DMS79 (cell line): Measurements from ENCODE around the gene GABRR3.
A peak's percentile ranks its signal among the peaks of the same experiment; 100 is the strongest.

Source experiments
- DNase-seq: peaks from one replicate; lab custom pipeline; 2025; lab: John Stamatoyannopoulos, UW

The GABRR3 gene

DNA sequence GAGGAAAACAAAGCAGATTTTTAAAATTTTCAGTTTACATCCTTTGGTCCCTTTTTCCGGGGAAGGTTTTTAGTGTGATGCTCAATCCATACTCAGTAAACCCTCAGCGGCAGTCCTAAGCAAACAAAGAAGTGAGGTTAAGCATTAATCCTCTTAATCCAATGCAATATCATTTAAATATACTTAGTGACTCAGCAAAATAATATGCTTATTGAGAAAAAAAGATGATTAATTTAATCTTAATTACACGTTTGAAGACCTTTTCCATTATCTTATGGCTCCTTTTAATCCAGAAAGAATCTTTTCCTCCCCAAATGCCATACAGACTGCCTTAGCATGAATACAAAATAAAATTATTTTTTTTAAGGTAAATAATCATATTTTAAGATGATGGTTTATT lies at the start of gene GABRR3:
GABRR3 (minus strand) TSS at position 108 of the 400 bp plus-strand sequence. CDS start 328 bp downstream, outside the sequence.
- DNase-seq: no peak

GRCh38 chr3:98073486-98073885 lies 38.4 kb upstream of the GABRR3 start:
- no peak for DNase-seq

GRCh38 chr3:98070840-98071239 lies 35.7 kb upstream of the GABRR3 start:
- DNase-seq: no peak

GRCh38 chr3:98068824-98069223 lies 33.7 kb upstream of the GABRR3 start:
- no peak for DNase-seq

- no peak for DNase-seq
Measured at GRCh38 chr3:98058244-98058960, 23.3 kb upstream of the GABRR3 start.

- no peak for DNase-seq
Measured at GRCh38 chr3:98057631-98058030, 22.5 kb upstream of the GABRR3 start.

DNA sequence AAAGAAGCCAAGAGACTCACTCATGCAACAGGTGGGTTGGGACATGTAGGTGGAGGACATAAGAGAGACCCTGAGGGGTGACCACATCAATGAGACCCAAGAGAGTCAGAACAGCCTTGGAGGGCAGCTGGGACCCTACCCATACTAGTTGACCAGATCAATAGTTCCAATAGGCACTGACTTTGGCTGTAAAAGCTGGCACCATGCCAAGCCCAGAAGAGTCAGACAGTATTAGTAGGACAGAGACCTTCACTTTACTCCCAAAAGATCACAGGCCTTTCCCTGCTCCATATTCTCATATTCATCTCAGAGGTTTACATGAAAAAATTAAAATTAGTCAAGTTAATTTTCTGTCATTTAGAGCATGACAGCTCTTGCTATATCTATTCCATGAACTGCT lies 20.9 kb upstream of the GABRR3 start:
- no peak for DNase-seq

- no peak for DNase-seq
Measured at GRCh38 chr3:98049271-98049670, 14.2 kb upstream of the GABRR3 start.

DNA sequence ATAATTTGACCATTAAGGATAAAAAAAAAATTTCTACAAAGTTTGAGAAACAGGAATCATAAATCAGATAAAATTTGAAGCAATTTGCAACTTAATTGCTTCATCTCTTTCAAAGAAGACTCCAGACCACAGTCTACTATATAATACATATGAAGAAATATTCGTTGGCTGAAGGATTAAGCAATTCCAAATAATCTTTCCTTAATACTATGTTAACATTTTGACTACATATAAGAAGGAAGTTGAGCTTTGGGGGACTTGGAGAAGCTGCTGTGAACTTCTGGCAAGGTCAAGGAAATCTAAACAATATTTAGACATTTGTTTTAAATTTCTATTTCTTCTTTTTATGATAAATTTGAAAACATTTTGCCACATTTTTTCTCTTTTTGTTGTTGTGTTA lies 13.5 kb upstream of the GABRR3 start:
- no peak for DNase-seq

GRCh38 chr3:98041350-98041749 lies 6.2 kb upstream of the GABRR3 start:
- no peak for DNase-seq

GRCh38 chr3:98039322-98040024 lies 4.4 kb upstream of the GABRR3 start:
- DNase-seq: peak; percentile 58

GRCh38 chr3:98038876-98039275 lies 3.8 kb upstream of the GABRR3 start:
- DNase-seq: no peak

GRCh38 chr3:98038286-98038685 lies 3.2 kb upstream of the GABRR3 start:
- DNase-seq: no peak

GRCh38 chr3:98034486-98034885 lies 629 bp downstream of the GABRR3 start:
- DNase-seq: no peak

GRCh38 chr3:98034036-98034435 lies 1.1 kb downstream of the GABRR3 start:
- DNase-seq: no peak

- peak; percentile 84 for DNase-seq
Measured at GRCh38 chr3:98032904-98033303, 2.2 kb downstream of the GABRR3 start.

DNA sequence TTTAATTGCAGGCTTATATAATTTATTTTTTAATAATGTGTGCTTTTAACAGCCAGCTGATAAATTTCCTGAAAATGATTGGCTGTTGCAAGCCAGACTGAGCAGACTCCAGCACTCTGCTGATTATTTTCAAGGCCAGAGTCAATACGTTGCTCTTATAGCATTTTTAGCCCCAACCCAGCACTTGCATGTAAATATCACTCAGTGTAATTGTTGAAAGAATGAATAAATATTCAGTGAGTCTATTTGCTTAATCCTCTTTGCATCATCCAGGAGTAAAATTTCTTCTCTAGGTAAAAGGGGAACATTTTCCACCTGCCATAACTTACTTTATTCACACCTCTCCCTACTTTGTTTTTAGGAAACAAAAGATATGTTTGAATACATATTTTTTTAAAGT lies 2.9 kb downstream of the GABRR3 start:
- no peak for DNase-seq

- no peak for DNase-seq
Measured at GRCh38 chr3:98029083-98029482, 6.0 kb downstream of the GABRR3 start.

- peak; percentile 89 for DNase-seq
Measured at GRCh38 chr3:98027085-98027446, 8.0 kb downstream of the GABRR3 start.

- no peak for DNase-seq
Measured at GRCh38 chr3:98026425-98027084, 8.6 kb downstream of the GABRR3 start.

DNA sequence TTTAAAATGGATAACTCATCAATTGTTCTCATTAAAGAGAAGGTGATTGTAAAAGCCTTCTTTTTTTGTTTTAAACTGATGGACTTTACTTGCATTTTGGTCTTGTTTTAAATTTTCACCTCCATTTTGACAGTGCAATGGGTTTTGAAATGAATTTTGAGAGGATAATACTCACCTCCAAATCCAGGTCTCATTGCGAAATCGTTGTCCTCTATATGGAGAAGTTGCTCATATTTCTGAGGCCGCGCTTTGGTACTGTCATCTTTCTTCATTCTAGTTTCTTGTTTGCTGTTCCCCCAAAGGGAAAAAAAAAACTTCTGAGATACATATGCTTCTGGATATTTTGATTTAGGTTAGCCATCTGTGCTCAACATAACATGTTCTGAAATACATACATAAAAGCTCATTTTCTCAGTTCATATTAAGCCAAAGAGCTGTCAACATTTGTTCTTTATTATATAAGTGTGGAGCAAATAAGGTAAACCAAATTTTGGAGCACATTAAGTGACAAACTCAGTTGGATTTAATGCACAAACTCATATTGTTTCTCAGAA lies 9.6 kb downstream of the GABRR3 start:
- no peak for DNase-seq

- DNase-seq: peak; percentile 39
Measured at GRCh38 chr3:98022978-98023820, 11.9 kb downstream of the GABRR3 start.
